ENCODE data around the gene CD69.

GRCh38 chr12:9809338-9809737, 48.6 kb upstream of the CD69 start:
- TF ChIP-seq MAX (IDR thresholded peaks at IDR 0.05) (no peak), NFIC (IDR thresholded peaks at IDR 0.05) (no peak), ZBTB7A (IDR thresholded peaks at IDR 0.05; ENCODE audit: low read depth) (no peak), TCF12 (IDR thresholded peaks at IDR 0.05; ENCODE audit: low read depth) (no peak), CREB1 (IDR thresholded peaks at IDR 0.05; ENCODE audit: low read depth) (no peak), USF1 (IDR thresholded peaks at IDR 0.05) (no peak), TAF1 (IDR thresholded peaks at IDR 0.05; ENCODE audit: low read depth) (no peak), EP300 (IDR thresholded peaks at IDR 0.05; ENCODE audit: borderline replicate concordance) (no peak), EGR1 (IDR thresholded peaks at IDR 0.05) (no peak)
- TF ChIP-seq, protein P1, sequence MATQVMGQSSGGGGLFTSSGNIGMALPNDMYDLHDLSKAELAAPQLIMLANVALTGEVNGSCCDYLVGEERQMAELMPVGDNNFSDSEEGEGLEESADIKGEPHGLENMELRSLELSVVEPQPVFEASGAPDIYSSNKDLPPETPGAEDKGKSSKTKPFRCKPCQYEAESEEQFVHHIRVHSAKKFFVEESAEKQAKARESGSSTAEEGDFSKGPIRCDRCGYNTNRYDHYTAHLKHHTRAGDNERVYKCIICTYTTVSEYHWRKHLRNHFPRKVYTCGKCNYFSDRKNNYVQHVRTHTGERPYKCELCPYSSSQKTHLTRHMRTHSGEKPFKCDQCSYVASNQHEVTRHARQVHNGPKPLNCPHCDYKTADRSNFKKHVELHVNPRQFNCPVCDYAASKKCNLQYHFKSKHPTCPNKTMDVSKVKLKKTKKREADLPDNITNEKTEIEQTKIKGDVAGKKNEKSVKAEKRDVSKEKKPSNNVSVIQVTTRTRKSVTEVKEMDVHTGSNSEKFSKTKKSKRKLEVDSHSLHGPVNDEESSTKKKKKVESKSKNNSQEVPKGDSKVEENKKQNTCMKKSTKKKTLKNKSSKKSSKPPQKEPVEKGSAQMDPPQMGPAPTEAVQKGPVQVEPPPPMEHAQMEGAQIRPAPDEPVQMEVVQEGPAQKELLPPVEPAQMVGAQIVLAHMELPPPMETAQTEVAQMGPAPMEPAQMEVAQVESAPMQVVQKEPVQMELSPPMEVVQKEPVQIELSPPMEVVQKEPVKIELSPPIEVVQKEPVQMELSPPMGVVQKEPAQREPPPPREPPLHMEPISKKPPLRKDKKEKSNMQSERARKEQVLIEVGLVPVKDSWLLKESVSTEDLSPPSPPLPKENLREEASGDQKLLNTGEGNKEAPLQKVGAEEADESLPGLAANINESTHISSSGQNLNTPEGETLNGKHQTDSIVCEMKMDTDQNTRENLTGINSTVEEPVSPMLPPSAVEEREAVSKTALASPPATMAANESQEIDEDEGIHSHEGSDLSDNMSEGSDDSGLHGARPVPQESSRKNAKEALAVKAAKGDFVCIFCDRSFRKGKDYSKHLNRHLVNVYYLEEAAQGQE (IDR thresholded peaks at IDR 0.05; ENCODE audit: low read depth): no peak

Measured in Ishikawa (cell line).